Body of pancreas (tissue), 4 donors: ENCODE measurements around the gene SLC2A10. TPM values are rescaled to one million over a fixed set of nuclear protein-coding genes. Genes with fewer than 3 reads are reported as not detected.

ENCODE experiments used
- ATAC-seq: fragments of 150-250 bp; one replicate; pipeline ENCODE4 v1.9.1; 2016
- DNase-seq, 4 donors: peaks; one replicate each; pipeline ENCODE4 v3.0.0-alpha.2; 2019
- H3K27ac ChIP-seq, 4 donors: fragments of 200-600 bp; sonication (generic); 1 replicate in 3 of 4; 2 replicates in 1 of 4; pipeline versions ENCODE4 v1.5.1 to v1.6.1; 2016 to 2019; ENCODE audit warnings: mild to moderate bottlenecking in 1 of 4, mixed read lengths in 1 of 4, moderate library complexity in 1 of 4
- H3K27me3 ChIP-seq, 2 donors: fragments of 200-600 bp; sonication (generic); one replicate each; pipeline ENCODE4 v1.6.0; 2016; ENCODE audit warnings: mild to moderate bottlenecking in 1 of 2
- H3K36me3 ChIP-seq, 2 donors: fragments of 200-600 bp; sonication (generic); replicated peaks in 1 of 2; 2 replicates each; pipeline ENCODE4 v1.5.1; 2016; ENCODE audit warnings: low read depth in 2 of 2; ENCODE audit not compliant: insufficient read depth in 1 of 2
- H3K4me1 ChIP-seq: fragments of 200-600 bp; sonication (generic); one replicate; pipeline ENCODE4 v1.6.0; 2016
- H3K4me3 ChIP-seq, 2 donors: fragments of 200-600 bp; sonication (generic); 1 replicate in 1 of 2; 2 replicates in 1 of 2; pipeline ENCODE4 v1.5.1; 2016 to 2019
- H3K9me3 ChIP-seq, 3 donors: fragments of 200-600 bp; sonication (generic); 1 replicate in 2 of 3; 2 replicates in 1 of 3; pipeline ENCODE4 v1.5.1; 2016
- POLR2A ChIP-seq, 3 donors: fragments of 450-650 bp; IDR thresholded peaks; one replicate each; pipeline ENCODE4 v1.6.1; 2016; ENCODE audit warnings: antibody characterized with exemption in 3 of 3, mild to moderate bottlenecking in 2 of 3
- WGBS, 2 donors: methylation state at CpG; one replicate each; pipeline ENCODE4 v1.1.5; 2017; 5-methylcytosine and 5-hydroxymethylcytosine counted together
- intact Hi-C: fragments of 100-400 bp; cut with DNase I; formaldehyde crosslinking; loops from one replicate; pipeline ENCODE4 v1.15.1; 2023
- total RNA-seq, 2 donors: library from RNA; depleted of rRNA; stranded (reverse); fragments of >200 nt; gene quantifications; one replicate each; pipeline ENCODE4 v1.1.0, GENCODE V29; 2016
- TF ChIP-seq, protein P1 (sequence below), 7 experiments: fragments of 450-650 bp in 4 of 7; fragments of 200-600 bp in 3 of 7; sonication (generic) in 3 of 7; IDR thresholded peaks; one replicate each; pipeline ENCODE4 v1.5.1; 2016 to 2019; ENCODE audit warnings: antibody characterized with exemption in 7 of 7

The SLC2A10 gene
- total RNA-seq, 2 donors from 2014 or later = 12.2 to 95.3 TPM

DNA sequence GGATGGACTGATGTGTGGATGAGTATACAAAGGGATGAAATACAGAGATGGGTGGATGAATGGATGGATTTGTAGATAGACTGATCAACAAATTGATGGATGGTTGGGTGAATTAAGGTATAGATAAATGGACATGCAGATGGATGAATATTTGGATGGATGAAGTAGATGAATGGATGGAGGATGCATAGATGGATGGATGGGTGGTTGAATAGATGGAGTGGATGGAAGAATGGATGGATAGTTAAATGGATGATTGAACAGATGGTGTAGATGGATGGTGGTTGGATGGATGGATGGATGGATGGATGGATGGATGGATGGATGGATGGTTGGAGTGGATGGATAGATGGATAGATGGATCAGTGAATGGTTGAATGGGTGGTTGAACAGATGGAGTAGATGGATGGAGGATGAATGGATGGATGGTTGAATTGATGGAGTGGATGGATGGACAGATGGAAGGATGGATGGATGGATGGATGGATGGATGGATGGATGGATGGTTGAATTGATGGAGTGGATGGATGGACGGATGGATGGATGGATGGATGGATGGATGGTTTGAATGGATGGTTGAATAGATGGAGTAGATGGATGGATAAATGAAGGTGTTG lies 15.0 kb downstream of the SLC2A10 start:
- Histone ChIP-seq H3K4me1 (peaks cover 13% of the 10 kb centered on the region), H3K9me3 (no peaks in the 10 kb centered on the region), H3K36me3 (peaks cover 5 to 7% of the 10 kb centered on the region in 2 donors), H3K4me3 (no peak overlapping the region), H3K27me3 (no peaks in the 10 kb centered on the region), H3K27ac (no peak overlapping the region)
- 29 to 30% methylated on average over 1 of the region's 1 CpG for WGBS, 2 donors
- no peak for ATAC-seq
- intact Hi-C loops = no loop called here
- no peak for DNase-seq
- TF ChIP-seq, protein P1, sequence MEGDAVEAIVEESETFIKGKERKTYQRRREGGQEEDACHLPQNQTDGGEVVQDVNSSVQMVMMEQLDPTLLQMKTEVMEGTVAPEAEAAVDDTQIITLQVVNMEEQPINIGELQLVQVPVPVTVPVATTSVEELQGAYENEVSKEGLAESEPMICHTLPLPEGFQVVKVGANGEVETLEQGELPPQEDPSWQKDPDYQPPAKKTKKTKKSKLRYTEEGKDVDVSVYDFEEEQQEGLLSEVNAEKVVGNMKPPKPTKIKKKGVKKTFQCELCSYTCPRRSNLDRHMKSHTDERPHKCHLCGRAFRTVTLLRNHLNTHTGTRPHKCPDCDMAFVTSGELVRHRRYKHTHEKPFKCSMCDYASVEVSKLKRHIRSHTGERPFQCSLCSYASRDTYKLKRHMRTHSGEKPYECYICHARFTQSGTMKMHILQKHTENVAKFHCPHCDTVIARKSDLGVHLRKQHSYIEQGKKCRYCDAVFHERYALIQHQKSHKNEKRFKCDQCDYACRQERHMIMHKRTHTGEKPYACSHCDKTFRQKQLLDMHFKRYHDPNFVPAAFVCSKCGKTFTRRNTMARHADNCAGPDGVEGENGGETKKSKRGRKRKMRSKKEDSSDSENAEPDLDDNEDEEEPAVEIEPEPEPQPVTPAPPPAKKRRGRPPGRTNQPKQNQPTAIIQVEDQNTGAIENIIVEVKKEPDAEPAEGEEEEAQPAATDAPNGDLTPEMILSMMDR (IDR thresholded peaks at IDR 0.05) = no peak
- TF ChIP-seq POLR2A (IDR thresholded peaks at IDR 0.05) = no peak

DNA sequence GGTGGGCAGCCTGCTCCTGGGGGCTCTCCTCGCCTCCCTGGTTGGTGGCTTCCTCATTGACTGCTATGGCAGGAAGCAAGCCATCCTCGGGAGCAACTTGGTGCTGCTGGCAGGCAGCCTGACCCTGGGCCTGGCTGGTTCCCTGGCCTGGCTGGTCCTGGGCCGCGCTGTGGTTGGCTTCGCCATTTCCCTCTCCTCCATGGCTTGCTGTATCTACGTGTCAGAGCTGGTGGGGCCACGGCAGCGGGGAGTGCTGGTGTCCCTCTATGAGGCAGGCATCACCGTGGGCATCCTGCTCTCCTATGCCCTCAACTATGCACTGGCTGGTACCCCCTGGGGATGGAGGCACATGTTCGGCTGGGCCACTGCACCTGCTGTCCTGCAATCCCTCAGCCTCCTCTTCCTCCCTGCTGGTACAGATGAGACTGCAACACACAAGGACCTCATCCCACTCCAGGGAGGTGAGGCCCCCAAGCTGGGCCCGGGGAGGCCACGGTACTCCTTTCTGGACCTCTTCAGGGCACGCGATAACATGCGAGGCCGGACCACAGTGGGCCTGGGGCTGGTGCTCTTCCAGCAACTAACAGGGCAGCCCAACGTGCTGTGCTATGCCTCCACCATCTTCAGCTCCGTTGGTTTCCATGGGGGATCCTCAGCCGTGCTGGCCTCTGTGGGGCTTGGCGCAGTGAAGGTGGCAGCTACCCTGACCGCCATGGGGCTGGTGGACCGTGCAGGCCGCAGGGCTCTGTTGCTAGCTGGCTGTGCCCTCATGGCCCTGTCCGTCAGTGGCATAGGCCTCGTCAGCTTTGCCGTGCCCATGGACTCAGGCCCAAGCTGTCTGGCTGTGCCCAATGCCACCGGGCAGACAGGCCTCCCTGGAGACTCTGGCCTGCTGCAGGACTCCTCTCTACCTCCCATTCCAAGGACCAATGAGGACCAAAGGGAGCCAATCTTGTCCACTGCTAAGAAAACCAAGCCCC lies 16.0 kb downstream of the SLC2A10 start:
- ATAC-seq = no peak
- 90 to 95% methylated on average over 7 to 25 of the region's 27 CpGs for WGBS, 2 donors
- H3K36me3 ChIP-seq = peaks cover 0 to 5% of the 10 kb centered on the region in 2 donors

DNA sequence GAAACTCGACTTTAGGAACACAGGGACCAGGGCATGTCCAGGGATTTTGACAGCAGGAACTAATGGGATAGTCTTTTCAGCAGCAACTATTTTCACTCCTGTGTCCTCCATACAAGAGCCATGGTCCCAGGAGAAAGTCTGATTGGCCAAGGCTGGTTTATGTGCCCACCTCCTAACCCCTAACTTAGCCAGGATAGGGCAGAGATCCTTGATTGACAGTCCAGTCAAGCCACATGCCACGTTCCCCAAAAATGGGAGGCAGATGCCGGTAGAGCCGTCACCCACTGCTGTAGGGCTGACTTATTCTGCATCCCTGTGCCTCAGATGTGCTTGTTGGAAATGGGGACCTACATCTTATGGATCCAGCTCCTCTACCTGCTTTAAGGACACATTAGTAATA lies 22.3 kb downstream of the SLC2A10 start:
- H3K27me3 ChIP-seq = no peaks in the 10 kb centered on the region
- no peaks in the 10 kb centered on the region for H3K9me3 ChIP-seq
- no peak overlapping the region for H3K4me3 ChIP-seq
- H3K4me1 ChIP-seq = no peaks in the 10 kb centered on the region
- peaks cover 0 to 4% of the 10 kb centered on the region in 2 donors for H3K36me3 ChIP-seq
- 82 to 83% methylated on average over 4 of the region's 4 CpGs for WGBS, 2 donors
- ATAC-seq (no peak), DNase-seq (no peak)
- no peak for TF ChIP-seq POLR2A (IDR thresholded peaks at IDR 0.05)
- TF ChIP-seq, protein P1 (IDR thresholded peaks at IDR 0.05) = no peak
- no peak overlapping the region for H3K27ac ChIP-seq
- intact Hi-C loops = no loop called here

More for the DNA sequence above, 16.0 kb downstream of the SLC2A10 start:
- intact Hi-C loops = no loop called here
- peaks cover 13% of the 10 kb centered on the region for H3K4me1 ChIP-seq
- H3K27ac ChIP-seq = no peak overlapping the region
- no peak for DNase-seq
- no peaks in the 10 kb centered on the region for H3K9me3 ChIP-seq
- no peak overlapping the region for H3K4me3 ChIP-seq
- no peak for TF ChIP-seq POLR2A (IDR thresholded peaks at IDR 0.05)
- TF ChIP-seq, protein P1 (IDR thresholded peaks at IDR 0.05) = no peak
- no peaks in the 10 kb centered on the region for H3K27me3 ChIP-seq

DNA sequence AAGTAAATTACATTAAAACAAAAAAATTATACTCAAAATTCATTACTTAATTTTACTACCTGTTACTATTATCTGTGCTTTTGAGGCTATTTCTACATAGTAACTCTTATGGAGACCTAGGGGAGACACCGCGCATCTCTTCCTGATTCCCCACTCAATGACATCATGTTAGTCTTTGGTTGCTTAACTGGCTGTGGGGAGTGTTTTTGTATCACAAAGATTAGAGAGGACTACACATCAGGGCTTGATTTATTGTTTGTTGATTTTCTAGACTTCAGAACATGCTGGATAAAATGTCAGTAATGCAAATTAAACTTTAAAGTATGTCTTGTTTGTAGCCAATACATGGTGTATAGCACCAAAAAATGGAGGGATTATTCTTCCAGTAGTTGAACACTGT lies 26.0 kb downstream of the SLC2A10 start:
- no peak overlapping the region for H3K4me3 ChIP-seq
- no peak for TF ChIP-seq POLR2A (IDR thresholded peaks at IDR 0.05)
- H3K27ac ChIP-seq = no peak overlapping the region
- WGBS, 2 donors = 94 to 95% methylated on average over 2 of the region's 2 CpGs
- H3K9me3 ChIP-seq = no peaks in the 10 kb centered on the region
- DNase-seq (no peak), ATAC-seq (no peak)
- H3K27me3 ChIP-seq = no peaks in the 10 kb centered on the region
- no peaks in the 10 kb centered on the region for H3K4me1 ChIP-seq
- intact Hi-C loops = no loop called here
- peaks cover 0 to 1% of the 10 kb centered on the region in 2 donors for H3K36me3 ChIP-seq

DNA sequence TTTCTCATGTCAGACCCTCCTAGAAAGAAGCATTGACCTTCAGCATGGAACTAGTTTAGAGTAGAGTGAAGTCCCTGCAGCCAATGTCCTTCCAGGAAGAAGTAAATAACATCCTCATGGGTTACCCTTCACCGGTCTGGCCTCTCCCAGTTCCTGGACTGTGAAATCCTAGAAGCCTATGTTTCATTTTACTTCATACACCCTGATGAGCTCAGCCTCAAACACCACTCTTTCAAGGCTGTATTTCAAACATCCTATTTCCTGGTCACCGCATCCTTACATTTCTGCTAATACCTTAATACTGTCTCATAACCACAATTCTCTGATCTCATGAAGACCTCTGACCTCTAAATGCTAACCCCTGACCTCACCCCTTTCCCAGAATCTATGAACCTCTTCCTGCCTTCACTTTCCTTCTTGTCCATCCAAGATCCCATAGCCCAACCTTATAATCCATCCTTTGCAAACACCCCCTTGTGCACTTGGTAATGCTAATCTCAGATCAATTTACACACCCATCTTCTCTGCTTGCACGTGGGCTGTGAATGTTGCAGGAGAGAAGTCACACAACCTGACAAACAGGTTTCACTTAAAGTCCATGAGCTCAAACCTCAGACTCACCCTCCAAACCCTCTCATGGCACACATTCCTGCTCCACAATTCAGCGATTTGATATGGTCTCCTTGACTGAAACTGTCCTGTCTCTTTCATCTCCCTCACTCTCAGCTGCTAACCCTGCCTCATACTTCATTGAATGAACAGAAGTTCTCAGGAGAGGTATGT lies 30.2 kb downstream of the SLC2A10 start:
- TF ChIP-seq, protein P1 (IDR thresholded peaks at IDR 0.05) = no peak
- TF ChIP-seq POLR2A (IDR thresholded peaks at IDR 0.05) = no peak
- no peaks in the 10 kb centered on the region for H3K36me3 ChIP-seq
- no peaks in the 10 kb centered on the region for H3K9me3 ChIP-seq
- no peaks in the 10 kb centered on the region for H3K27me3 ChIP-seq
- WGBS, 2 donors = 54% methylated on average over 4 of the region's 4 CpGs
- no peaks in the 10 kb centered on the region for H3K4me1 ChIP-seq
- no peak overlapping the region for H3K4me3 ChIP-seq
- DNase-seq (no peak), ATAC-seq (no peak)
- no peak overlapping the region for H3K27ac ChIP-seq
- intact Hi-C loops = no loop called here
